HG02870 (cell line): ENCODE measurements around the gene GTF2F1.
"Not testable (repeated sequence)": the region's sequence is repeated elsewhere in the genome, so short reads cannot be mapped to it uniquely, and the experiment has no call there.

Experiments used
- ATAC-seq: cut with Tn5 transposase; IDR thresholded peaks from one replicate; pipeline ENCODE4 v1.9.1; 2021; ENCODE audit warnings: mild to moderate bottlenecking, moderate library complexity; ENCODE audit not compliant: unreplicated experiment

Gene GTF2F1, protein sequence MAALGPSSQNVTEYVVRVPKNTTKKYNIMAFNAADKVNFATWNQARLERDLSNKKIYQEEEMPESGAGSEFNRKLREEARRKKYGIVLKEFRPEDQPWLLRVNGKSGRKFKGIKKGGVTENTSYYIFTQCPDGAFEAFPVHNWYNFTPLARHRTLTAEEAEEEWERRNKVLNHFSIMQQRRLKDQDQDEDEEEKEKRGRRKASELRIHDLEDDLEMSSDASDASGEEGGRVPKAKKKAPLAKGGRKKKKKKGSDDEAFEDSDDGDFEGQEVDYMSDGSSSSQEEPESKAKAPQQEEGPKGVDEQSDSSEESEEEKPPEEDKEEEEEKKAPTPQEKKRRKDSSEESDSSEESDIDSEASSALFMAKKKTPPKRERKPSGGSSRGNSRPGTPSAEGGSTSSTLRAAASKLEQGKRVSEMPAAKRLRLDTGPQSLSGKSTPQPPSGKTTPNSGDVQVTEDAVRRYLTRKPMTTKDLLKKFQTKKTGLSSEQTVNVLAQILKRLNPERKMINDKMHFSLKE

DNA sequence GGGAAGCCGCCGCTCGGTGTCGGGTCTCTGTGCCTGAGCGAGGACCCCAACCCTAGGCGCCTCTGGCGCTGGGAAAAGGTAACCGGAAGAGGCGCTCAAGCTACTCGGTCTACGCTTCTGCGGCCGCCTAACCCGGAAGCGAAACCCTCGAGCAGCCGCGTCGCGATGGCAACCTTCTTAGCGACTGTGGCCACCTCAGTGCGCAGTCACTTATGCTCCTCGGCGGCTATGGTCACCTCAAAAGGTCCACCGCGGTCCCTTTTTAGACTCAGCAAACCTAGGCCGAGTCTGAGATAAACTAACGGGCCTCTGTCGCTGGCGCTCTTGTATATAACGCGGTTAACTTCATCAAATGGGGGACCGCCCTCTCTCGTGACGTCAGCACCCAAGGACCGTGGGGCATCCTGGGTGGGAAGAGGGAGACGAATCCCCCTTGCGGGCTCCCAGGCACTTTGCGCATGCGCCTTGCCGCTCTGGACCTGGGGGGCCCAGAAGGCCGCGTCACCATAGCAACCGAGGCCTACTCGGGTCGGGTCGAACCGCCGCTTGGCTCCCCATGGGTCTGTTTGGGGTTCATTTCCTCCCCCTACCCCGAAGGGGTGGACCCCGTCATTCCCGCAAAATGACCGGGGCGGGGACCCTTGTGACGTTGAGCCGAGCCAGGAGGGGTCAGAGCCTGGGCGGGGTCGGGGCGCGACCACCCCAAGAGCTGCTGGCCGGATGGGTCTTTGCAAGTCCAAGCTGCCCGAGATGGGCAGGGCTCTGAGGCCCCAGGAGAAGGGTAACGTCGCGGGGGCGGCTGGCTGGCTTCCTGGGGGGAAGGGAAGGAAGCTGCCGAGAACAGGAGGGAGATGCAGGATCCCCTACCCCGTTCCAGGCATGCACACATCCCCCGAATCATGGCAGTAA, at the start of gene GTF2F1:
Gene GTF2F1, minus strand, starts transcription at position 91 of the 909 bp plus-strand sequence. CDS start 169 bp downstream, outside the sequence.
- peak; percentile 78 for ATAC-seq

DNA sequence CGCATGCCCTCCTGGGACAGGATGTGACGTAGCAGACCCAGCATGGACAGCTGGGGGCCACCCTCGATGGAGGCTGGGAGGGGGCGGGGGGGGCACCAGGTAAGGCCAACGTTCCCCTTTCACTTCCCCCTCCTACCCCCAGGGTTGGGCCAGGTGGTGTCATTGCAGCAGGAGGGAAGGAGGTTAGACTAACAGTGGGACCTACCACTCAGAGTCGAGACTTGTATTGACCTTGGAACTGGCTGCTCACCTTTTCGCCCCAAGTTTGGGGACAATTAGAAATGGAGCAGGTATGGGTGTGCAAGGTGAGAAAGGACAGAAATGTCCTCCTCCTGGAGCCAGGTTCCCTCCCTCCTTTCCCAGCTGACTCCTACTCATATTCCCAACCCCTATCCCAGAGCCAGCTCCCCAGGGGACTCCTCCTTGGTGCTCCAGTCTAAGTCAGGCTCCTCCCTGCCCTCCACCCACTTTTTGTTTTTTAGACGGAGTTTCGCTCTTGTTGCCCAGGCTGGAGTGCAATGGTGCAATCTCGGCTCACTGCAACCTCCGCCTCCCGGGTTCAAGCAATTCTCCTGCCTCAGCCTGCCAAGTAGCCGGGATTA, 49.2 kb upstream of the GTF2F1 start:
- no peak for ATAC-seq

DNA sequence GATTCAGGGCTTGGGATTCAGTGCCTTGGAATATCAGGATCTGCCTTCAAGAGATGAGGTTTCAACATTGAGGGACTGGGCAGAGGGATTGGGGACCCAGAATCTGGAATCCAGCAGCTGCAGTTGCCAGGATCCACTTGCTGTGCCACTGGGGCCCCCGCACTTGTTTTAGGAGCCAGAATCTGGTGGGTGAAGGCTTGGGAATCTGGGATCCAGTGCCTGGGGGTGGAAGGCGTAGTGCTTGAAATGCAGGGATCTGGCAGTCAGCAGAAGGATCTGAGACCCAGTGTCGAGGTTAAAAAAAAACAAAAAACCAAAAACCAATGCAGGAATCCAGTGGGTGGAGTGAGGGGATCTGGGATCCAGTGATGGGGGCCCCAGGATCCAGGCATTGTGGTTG, 47.9 kb upstream of the GTF2F1 start:
- no peak for ATAC-seq

DNA sequence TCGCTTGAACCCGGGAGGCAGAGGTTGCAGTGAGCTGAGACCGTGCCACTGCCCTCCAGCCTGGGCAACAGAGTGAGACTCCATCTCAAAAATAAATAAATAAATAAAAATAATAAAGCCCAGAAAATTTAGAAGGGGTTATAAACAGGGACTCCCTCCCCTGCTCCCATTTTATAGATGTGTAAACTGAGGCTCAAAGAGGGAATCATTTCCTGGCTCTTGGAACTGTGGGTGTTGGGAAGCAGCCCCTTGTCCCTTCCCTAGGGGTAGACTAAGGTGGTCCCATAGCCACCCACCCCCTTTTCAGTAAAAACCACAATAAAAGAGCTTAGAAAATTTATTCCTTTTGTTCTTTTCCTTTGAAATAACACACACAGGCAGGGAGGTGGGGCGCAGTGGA, 46.8 kb upstream of the GTF2F1 start:
- no peak for ATAC-seq

DNA sequence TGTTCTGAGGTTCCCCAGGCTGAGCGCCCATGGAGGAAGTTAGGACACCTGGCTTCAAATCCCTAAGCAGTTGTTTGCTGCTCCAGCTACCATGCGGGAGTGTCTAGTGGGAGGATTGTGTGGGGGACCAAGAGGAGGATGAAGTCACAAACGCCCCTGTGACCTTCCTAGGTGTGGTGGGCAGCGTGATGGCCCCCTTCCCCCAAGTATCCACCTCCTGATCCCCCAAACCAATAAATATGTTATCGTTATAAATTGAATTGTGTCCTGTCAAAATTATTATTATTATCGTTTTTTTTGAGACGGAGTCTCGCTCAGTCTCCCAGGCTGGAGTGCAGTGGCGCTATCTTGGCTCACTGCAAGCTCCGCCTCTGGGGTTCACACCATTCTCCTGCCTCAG, 40.7 kb upstream of the GTF2F1 start, which contains the start of gene SLC25A41:
Gene SLC25A41, minus strand, starts transcription at position 101 of the 400 bp plus-strand sequence. Its CDS starts 70 bp downstream, at position 31.
- no peak for ATAC-seq

DNA sequence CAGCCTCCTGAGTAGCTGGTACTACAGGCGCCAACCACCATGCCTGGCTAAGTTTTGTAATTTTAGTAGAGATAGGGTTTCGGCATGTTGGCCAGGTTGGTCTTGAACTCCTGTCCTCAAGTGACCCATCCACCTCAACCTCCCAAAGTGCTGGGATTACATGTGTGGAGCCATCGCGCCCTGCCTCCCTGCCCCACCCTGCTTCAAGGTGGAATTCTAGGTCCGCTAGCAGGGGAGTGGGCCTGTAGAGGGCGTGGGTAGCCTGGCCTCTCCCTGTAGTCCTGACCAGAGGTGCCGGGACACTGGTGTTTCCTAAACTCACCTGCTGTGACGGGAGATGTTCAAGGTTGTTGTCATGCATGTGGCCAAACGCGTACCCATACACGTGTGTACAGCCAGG, 40.2 kb upstream of the GTF2F1 start:
- ATAC-seq, result no peak

DNA sequence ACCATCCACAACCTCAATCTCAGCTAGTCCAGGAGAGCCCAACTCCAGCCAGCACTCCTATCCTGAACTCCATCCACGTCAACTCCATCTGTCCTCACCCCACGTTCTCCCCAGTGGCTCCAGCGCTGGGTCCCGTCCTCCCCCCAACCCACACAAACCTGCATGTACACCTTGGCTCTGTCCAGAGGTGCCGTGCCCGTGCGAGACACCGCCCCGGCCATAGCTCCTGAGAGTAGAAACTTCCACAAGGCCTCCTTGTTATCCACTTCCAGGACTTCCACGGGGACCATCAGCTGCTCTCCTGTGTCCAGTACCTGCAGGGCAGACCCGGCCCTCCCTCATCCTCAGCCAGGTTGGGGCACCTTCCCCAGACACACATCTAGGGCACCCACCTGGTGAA, 38.9 kb upstream of the GTF2F1 start:
- ATAC-seq, result no peak

DNA sequence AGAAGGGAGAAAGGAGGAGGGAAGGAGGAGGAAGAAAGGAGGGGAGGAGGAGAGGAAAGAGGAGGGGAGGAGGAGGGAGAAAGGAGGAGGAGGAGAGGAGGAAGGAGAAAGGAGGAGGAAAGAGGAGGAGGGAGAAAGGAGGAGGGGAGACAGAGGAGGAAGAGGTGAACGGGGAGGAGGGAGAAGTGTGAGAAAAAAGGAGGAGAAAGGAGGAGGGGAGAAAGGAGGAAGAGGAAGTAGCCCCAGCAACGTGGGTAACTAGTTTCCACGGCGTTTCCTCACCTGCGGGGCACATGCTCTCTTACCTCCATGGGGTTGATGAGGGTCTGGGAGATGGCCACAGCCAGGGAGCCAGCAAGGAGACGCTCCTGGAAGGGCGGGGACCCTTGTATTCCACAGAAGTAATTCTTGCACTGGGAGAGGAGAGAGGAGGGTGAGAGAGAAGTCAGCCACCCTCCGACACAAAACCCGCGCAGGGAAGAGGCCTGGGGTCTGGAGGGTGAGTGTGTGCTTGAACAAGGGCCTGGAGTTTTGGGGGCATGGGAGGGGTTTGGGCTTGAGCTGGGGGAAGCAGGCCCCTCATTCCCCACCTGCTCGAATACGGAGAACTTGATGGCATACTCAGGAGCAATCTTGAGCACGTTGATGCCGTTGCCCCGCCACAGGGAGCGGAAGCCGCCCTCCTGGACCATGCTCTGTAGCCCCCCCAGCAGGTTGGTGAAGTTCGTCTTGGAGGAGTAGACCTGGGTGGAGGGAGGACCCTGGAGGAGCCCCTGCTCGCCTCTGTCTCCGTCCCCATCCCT, 36.7 kb upstream of the GTF2F1 start:
- ATAC-seq, result no peak

DNA sequence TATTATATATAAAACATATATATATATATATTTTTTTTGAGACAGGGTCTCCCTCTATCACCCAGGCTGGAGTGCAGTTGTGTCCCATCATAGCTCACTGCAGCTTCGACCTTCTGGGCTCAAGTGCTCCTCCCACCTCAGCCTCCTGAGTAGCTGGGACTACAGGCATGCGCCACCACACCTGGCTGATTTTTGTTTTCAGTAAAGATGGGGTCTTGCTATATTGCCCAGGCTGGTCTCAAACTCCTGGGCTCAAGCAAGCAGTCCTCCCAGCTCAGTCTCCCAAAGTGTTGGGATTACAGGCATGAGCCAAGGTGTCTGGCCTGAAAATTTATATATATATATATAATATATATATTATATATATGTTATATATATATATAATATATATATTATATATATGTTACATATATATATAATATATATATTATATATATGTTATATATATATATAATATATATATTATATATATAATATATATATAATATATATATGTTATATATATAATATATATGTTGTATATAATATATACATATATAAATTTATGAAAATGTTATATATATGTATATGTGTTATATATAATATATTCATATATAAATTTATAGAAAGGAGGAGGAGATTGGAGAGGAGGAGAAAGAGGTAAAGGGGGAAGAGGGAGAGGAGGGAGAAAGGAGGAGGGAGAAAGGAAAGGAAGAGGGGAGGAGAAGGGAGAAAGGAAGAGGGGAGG, 35.9 kb upstream of the GTF2F1 start:
- ATAC-seq, result not testable (repeated sequence)

DNA sequence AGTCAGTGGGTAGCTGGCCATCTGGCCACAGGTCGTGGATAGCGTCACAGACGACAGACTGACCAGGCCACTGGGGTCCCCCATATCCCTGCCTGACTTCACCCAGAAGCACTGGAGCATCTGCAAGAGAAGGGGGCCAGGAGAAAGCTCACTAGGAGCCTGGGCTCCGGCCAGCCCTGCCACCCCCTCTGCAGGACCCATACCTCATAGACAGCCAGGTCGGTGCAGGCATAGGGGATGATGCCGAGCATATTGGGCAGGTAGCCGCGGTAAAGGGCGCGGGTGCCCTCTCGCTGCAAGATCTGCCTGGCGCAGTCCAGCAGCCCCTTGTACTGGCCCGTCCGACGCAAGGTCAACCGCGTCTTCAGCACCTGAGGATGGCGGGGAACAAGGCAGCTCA, 34.2 kb upstream of the GTF2F1 start:
- ATAC-seq, result no peak

DNA sequence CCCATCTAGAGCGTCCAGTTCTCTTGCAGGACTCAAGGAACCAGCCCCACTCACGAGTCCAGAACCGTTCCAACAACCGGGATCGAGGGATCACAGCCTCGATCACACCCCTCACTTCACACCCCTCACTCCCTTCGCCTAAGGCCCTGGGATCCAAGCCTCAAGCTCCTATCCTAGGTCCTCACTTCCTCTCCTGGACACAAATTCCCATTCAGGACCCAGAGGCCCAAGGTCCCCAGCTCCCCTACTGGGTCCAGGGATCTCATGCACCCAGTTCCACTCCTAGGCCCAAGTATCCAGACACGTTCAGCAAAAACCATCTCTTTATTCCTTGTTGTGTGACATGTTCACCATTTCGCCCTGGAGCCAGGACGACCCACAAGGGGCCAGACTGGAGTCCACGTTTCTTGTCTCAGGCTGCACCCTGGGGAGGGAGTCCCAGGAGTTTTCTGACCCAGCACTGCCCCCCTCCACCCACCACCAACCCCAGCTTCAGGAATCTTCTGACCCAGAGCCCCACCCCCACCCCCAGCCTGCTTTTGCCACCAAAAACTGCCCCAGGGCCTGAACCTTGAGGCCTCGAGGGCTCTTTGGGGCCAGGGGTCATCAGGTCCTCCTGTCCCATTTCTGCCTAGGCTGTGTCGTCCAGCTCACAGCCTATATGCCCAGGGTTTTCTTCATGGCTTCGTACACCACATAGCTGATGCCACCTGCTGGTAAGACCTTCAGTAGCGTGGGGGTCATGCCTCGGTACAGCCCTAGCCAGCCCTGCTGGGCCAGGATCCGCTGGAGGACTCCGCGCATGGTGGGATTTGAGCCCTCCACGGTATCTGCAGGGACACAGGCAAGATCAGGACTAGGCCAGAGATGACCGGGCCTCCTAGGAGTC, 33.0 kb upstream of the GTF2F1 start:
- ATAC-seq, result no peak

DNA sequence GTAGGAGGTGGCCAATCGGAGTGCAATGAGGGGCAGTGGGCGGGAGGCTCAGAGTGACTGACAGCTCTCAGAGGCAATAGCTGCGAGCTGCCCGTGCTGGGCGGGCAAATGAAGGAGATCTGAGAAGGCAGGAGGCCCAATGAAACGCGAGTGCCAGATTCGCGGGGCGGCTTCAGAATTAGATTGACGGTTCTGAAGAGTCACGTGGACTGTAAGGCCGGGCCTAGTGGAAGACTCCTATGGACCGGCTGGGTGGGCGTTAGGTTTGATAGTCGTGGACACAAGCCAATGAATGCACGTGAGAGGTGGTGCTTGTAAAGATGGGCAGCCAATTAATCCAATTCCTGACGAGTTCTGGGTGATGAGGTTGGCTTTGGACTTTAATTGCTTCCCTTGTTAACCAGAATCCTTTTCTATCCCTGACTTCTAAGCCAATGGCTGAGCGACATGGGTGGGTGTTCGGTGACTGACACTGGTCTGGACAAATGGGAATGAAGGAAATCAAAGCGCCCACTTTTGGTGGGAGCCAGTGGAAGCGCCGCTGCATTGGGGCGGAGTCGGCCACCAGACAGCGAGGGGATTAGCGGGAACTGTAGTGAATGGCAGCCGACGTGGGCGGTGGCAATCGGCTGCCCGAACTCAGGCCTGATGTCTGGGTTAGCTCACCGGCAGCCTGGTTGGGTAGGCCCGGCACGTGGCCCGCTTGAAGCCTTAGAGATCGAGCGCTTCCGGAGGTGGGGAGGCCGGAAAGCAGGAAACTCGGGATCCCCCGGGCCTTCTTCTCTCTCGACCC, 32.2 kb upstream of the GTF2F1 start:
- peak; percentile 85 for ATAC-seq

DNA sequence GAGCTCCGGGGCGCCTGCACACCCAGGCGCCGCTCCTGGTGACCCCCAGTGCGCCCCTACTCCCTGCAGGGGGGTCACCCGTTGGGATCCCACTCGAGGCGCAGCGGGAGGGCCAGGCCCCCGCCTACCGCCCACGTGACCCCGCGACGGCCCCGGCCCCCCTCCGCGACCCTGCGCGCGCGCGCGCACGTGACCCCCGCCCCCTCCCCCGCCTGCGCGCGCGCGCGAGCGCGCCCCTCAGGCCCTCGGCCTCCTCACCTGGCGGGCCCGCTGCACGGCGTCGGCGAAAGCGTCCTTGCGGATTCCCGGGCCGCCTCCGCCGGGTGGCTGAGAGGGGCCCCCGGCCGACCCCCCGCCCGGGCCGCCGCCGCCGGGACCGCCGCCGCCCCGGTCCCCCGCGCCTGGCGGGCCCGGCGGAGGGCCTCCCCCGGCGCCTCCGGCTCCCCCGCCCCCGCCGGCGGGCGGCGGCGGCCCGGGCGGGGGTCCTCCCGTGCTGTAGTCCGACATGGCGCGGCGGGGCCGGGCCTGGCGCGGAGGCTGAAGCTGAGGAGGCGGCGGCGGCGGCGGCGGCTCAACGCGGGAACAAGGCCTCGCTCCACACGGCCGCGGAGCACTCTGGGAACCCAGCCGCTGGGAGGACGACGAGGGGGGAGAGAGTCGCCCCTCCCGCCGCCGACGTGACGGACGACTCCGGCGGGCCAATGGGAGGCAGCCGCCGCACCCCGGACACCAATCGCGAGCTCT, 31.4 kb upstream of the GTF2F1 start, which contains the start of gene KHSRP:
Gene KHSRP, minus strand, starts transcription at position 617 of the 744 bp plus-strand sequence. Its CDS starts 110 bp downstream, at position 507.
- no peak for ATAC-seq

DNA sequence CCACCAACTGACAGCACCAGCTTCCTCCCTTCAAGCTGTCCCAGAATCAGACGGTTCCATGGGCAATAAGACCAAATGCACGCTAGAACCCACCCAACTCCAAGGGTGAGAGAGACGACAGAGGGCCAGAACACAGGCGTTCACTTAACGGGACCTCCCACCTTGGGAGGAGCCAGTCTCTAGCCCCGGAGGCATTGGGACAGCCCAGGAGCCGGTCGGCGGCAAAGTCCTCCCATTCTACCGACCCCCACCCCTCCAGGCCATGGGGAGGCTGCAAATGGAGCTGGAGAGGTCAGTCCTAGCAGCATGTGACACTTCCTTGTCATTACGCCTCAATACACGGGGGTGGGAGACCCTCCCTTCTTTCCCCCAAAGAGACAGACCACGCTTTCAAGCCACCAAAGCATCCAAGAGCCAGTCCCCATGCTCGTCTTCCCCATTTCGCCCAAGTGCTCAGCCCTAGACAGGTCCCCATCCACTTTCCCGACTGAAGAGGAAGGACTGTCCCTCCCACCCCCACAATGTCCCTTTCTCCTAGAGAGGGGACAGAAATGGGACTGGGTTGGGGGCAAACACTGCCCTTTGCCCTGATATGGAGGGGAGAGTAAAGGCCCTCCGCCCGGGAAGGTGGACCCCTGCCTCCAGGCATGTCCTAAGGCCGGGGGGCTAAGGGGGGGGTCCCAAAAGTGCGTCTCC, 30.7 kb upstream of the GTF2F1 start:
- no peak for ATAC-seq

DNA sequence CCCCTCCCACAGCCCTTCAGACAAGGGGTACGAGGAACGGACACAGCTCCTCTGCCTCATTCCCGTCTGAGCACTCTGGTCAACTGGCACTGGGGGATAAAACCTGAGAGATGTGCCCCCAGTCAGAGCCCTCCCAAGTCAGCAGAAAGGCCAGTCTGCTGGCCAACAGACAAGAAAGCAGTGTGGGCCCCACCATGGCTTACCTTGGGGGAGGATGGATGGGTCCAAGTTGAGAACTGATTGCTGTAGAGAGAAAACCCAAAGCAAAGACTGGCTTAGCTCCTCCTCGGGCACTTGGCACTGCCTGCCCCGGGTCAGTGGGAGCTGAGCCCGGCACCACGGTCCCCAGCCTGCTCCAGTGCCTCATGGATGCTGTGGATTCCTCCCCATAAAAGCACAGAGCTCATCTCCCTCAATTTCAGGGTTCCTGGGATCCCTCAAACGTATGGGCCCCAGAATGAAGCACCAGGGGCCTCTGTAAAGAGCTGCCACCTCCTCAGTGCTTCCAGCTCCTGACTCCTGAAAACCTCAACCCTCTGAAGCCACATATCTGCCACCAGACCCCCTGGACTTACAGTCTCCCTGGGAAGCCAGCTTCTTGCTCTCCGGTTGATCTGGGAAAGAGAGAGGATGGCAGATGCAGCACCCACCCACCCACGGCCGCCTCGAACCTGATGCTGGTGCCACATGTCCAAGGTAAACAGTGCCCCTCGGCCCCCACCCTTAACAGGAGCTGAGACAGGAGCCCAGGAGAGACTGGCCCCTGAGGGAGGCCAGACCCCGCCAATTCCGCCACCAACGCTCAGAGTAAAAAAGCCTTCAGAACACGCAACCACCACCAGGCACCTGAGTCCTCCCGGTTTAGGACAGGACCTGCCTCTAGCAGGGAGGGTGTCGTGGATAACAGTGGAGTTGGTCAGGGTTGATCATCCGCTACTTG, 28.4 kb upstream of the GTF2F1 start:
- no peak for ATAC-seq
